H1 (cell line): ENCODE measurements around the gene WDR1. TPM values are rescaled to one million over a fixed set of nuclear protein-coding genes. Genes with fewer than 3 reads are reported as not detected.

Source experiments
- CBX5 ChIP-seq: fragments of 300-800, 300-1000 bp; sonication (generic); IDR thresholded peaks from 2 replicates; pipeline ENCODE4 v1.7.1; 2016; ENCODE audit warnings: antibody characterized with exemption, low read length, low read depth
- CHD1 ChIP-seq: IDR thresholded peaks from 2 replicates; pipeline ENCODE4 v1.6.1; 2012; ENCODE audit warnings: low read depth, low read length, improper control_type of control experiment
- CTBP2 ChIP-seq: IDR thresholded peaks from 2 replicates; pipeline ENCODE4 v1.7.0; 2011; ENCODE audit warnings: borderline replicate concordance, mild to moderate bottlenecking, moderate library complexity, mixed read lengths, low read length; ENCODE audit not compliant: insufficient read depth, insufficient read length
- KDM1A ChIP-seq: fragments of 200-600, 300-600 bp; sonication (generic); IDR thresholded peaks from 2 replicates; pipeline ENCODE4 v1.7.1; 2016; ENCODE audit warnings: mild to moderate bottlenecking, low read length, borderline replicate concordance
- POLR2AphosphoS5 ChIP-seq: IDR thresholded peaks from 2 replicates; pipeline ENCODE4 v1.6.1; 2011; ENCODE audit warnings: low read depth, low read length
- RNF2 ChIP-seq: fragments of 200-900, 300-1000 bp; sonication (generic); IDR thresholded peaks from 2 replicates; pipeline ENCODE4 v1.7.1; 2016; ENCODE audit warnings: borderline replicate concordance, low read depth, mild to moderate bottlenecking, antibody characterized with exemption, low read length; ENCODE audit not compliant: poor library complexity, severe bottlenecking; ENCODE audit errors: missing control alignments
- polyA plus RNA-seq, 7 experiments: library from polyadenylated mRNA; depleted of rRNA in 3 of 7; stranded (reverse) in 5 of 7; unstranded in 2 of 7; fragments of >200 nt in 5 of 7; fragments of 200-250 nt in 2 of 7; gene quantifications; 1 replicate in 5 of 7; 2 replicates in 1 of 7; 4 replicates in 1 of 7; pipeline versions ENCODE4 v1.2.1 to v1.2.3, GENCODE V29; 2011 to 2013; ENCODE audit warnings: missing spikeins in 2 of 7, mixed read lengths in 2 of 7
- total RNA-seq: library from RNA; stranded (reverse); fragmentation: NEBNext Ultra II Directional; extraction: Animal tissue kit (Norgen Biotek cat#: 25700); gene quantifications from 2 replicates; pipeline ENCODE4 v1.2.1, GENCODE V29; 2021
- TF ChIP-seq, protein P1 (sequence below): IDR thresholded peaks from 2 replicates; pipeline ENCODE4 v1.6.1; 2011; ENCODE audit warnings: low read length, improper control_type of control experiment

The WDR1 gene
- total and polyA plus RNA-seq, 2 of the 8 experiments (the other 6 are each of a cell fraction or from before 2014, with no cell fraction given), result 315 to 377 TPM

DNA sequence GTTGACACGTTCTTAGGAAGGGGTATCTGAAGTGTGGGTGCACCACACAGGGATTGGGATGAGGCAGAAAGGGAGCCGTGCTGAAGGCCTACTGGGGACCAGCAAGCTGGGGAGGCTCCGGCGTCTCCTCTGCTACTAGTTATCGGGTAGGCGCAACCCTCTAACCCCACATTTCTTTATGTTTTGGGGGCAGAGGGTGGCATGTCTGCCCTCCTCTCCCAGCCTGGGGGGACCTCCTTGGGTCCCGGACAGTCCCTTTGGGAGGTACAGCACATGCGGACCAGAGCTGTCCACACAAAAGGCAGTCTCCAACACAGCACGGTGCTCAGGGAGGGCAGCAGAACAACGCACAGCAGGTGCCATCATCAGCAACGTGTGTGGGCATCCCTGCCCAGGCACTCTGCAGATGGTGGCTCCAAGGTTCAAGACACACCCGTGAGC lies 33.2 kb downstream of the WDR1 start (continued):
- TF ChIP-seq, protein P1, sequence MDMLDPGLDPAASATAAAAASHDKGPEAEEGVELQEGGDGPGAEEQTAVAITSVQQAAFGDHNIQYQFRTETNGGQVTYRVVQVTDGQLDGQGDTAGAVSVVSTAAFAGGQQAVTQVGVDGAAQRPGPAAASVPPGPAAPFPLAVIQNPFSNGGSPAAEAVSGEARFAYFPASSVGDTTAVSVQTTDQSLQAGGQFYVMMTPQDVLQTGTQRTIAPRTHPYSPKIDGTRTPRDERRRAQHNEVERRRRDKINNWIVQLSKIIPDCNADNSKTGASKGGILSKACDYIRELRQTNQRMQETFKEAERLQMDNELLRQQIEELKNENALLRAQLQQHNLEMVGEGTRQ, result no peak
- TF ChIP-seq CBX5, result no peak
- no peak for TF ChIP-seq RNF2
- TF ChIP-seq POLR2AphosphoS5, result no peak
- TF ChIP-seq CTBP2, result no peak
- no peak for TF ChIP-seq CHD1
- TF ChIP-seq KDM1A, result no peak
